Activated T-cell treated with anti-CD3 and anti-CD28 coated beads, Interleukin-2, amount 50 U/mL, for 1 hour (primary cell): ENCODE results near the gene SRCIN1.
"Not testable (repeated sequence)": the region's sequence is repeated elsewhere in the genome, so short reads cannot be mapped to it uniquely, and the experiment has no call there.

Experiments
- DNase-seq: peaks from one replicate; pipeline ENCODE4 v3.0.0-alpha.2; 2020

Gene SRCIN1

DNA sequence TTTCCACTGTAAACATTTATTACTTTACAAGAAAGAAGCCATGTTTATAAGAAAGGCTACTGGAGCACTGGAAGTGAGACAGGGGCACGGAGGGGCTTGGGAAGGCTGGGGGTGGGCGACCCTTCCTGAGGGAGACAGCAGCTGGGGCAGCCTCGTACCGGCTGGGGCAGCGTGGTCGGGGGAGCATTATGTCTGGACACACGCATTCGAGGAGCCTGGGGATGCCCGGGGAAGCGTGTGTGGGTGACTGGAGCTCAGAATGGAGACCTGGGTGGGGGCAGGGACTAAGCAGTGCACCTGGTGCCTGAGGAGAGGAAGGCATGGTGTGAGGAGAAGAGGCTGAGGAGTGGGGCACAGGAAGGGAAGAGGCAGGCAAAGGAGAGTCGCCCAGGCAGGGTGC lies 64.5 kb downstream of the SRCIN1 start:
- DNase-seq, result no peak

DNA sequence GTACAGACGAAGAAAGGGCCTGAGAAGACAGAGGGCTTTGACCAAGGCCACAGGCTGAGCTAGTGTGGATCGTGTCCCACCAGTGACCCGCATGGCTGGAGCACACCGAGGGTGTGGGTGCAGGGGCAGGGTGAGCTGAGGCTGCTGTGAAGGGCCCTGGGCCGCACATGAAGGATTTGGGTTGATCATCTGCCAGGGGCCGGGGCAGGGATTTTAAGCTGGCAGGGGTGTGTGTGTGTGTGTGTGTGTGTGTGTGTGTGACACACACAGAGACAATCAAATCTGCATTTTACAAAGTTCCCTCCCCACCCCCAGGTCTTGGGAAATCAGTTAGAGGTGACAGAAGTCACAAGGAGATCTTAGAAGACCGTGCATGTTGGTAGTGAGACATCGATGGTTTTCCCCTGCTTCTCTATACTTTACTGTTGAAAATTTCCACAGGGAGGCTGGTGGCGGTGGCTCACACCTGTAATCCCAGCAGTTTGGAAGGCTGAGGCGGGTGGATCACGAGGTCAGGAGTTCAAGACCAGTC lies 65.2 kb downstream of the SRCIN1 start:
- no peak for DNase-seq

DNA sequence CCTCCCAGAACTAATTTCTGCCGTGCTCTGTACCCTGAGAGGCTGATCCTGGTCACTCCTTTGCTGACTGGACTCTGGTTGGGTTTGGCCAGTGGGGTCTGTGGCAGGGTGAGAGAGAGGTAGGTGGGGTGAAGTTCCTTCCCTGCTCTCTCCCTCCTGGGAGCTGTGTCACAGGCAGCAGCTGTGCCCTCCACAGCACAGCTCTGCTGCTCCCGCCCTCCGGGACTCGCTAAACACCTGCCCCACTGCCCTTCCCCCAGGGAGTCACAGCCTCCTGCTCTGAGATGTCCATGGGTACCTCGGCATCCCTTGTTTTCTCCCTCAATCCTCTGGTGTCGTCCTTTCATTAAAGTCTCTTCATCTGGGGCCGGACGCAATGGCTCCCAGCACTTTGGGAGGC lies 66.4 kb downstream of the SRCIN1 start:
- DNase-seq, result no peak

DNA sequence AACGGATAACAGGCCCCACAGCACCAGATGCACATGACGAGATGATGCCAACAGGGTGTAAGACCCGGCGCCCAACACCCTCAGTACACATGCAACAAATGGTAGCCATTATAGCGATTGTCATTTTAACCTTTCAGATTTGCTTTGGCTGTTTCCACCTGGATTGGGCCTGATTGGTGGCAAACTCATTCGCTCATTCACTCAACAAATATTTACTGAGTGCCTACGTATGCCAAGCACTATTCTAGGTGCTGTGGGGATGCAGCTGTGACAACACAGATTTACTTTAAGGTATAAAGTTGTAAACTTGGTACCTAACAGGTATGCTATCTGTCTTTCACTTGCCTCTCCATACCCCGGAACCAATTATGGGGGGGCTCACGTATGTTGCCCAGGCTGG lies 66.8 kb downstream of the SRCIN1 start:
- no peak for DNase-seq

DNA sequence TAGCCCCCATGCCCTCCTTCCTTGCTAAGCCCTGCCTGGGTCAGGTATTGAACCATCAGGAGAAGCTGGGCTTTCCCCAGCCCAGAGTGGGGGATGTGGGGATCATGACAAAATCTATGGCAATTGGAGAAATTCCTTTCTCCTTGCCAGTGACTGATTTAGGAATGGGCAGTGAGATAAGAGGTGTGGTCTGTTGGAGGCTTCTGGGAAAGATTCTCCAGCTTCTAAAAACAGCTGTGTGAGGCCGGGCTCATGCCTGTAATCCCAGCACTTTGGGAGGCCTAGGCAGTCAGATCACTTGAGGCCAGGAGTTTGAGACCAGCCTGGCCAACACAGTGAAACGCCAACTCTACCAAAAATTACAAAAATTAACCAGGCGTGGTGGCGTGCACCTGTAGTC lies 69.1 kb downstream of the SRCIN1 start:
- no peak for DNase-seq

DNA sequence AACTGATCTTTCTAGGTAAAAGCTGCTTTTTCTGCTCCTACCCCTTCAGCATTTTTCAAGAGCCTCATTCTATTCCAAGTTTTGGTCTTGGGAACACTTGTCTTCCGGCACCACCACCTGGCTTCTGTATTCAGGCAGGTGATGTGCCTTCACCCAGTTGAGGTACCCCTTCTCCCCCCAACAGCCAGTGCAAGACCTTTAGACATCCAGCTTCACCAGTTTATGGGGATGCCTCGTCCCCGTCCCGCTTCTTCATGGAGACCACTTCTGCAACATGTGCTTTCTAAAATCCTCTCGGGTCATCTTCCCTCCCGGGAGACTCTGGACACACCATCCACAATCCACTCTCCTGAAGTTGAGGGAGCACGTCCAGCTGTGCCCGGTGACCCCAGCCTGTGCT lies 69.9 kb downstream of the SRCIN1 start:
- DNase-seq, result no peak

DNA sequence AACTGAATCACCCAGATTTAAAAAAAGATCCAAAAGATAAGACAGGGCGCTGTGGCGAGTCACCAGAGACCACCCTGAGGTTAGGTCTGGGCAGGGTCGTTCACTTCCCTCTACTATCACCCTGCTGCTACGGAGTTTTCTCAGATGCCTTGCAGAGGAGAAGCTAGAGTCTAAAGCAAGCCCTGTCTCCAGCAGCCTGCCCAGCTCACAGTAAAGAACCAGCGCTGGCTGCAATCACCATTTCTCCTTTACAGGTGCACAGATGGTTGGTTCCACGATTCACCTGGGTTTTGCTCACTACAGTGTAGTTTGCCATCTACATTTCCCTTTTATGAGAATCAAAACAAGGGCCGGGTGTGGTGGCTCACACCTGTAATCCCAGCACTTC lies 71.3 kb downstream of the SRCIN1 start:
- no peak for DNase-seq

DNA sequence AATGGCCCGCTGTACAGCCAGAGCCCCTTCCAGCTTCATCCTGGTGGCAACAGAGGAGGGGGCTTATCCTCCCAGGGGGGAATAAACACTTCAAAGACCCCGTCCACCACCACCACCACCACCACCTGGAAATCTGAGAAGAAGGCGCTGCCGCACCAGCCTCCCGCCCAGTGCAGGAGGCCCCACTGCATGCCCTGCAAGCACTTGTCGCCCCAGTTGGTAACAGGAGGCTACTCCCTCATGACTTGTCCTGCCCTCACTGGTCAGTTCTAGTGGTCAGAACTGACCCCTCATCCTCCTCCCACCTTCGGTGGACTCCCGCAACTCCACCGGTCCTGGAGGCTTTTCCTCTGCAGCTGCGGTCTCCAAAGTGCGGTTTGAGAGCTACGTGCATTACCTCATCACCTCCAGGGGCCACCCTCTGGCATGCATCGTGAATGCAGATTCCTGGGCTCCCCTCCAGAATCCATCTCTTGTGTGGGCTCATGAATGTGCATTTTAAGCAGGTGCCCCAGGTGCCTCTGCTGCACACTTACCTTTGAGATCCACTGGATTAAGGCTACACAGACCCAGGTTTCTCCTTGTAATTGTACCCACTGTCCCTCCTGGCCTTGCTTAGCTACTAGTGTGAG lies 71.8 kb downstream of the SRCIN1 start:
- DNase-seq, result no peak

DNA sequence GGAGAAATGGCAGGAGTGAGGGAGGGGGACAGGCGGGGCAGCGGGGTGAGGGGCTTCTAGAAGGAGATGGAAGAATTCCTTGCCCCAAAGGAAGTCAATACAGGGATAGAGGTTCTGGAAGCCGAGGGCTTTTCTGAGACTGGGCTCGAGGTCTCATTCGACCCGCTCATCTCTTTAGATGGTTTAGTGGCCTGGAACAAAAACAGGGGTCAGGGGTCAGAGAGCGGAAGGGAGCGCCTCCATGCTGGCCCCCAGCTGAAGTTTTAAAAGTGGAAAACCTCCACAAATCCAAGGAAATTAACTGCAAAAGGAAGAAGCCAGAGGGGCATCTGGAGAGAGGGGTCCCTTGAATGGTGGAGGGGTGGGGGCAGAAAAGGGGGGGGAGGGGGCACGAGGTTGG lies 72.5 kb downstream of the SRCIN1 start:
- no peak for DNase-seq

DNA sequence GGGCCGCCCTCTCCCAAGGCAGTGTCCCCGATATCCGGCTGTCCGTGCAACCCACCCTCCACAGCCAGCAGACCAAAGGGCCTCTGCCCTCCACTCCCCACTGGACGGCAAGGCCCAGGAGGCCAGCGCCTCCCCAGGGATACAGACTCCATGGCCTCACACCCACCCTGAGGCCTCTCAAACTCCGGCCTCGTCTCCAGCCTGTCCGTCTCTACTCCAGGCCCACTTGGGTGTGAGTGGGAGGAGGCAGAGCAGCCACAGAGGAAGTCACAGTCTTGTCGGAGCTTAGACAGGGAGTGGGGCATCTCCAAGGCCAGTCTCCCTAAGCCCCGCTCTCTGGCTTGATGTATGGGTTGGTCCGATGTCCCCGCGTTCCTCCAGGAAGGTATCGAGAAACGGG lies 73.3 kb downstream of the SRCIN1 start:
- no peak for DNase-seq

DNA sequence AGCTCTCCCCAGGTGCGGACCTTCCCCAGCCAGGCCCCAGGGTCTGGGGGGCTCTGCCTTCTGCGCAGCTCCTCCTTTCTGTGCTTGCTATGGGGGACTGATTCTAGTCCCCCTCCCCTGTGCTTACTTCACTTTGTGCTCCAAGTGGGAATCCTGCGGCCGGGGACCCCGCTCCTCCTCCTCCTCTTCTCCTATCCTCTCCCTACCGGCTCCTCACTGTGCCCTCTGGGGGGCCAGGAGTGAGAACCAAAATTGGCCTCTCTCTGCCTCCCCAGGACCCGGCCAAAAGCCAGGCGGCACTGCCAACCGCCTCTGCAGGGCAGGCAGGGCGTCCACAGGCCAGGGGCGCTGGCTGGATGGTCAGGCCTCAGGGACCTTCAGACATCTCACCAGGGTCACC lies 74.0 kb downstream of the SRCIN1 start:
- not testable (repeated sequence) for DNase-seq

DNA sequence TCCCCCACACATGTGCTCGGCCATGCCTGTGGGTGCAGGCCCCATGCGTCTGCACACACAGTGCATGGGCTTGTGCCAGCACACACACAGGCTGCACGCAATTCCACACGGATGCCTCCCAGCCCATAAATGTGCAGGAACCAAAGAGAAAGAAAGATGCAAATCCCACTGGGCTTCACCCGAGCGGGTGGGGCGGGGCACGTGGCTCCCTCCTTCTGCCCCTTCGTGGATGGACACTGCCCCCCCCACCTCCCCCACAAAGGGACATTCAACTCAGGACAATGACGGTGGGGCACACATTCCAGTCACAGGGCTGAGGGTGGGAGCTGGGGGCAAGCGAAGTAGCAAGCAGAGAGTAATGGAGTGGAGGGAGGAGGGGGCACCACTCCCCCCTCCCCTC lies 74.9 kb downstream of the SRCIN1 start:
- not testable (repeated sequence) for DNase-seq

DNA sequence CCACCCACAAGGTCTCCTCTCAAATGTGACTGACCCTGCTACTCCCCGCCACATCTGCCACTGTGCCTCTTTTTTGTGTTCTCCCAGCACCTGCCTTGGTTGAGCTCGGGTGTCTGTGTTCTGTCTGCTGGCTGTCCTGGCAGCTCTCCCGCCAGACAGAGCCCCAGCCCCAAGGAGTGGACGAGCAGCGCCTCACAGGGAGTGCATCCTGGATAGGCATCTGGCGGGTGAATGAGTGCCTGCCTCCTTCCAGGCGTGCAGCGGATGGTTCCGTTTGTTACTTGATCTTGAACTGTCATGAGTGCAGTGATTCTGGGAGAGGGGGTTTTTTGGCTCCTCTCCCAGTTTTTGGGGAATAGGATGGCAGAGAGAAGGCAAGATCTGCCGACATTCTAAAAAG lies 77.6 kb downstream of the SRCIN1 start:
- not testable (repeated sequence) for DNase-seq

DNA sequence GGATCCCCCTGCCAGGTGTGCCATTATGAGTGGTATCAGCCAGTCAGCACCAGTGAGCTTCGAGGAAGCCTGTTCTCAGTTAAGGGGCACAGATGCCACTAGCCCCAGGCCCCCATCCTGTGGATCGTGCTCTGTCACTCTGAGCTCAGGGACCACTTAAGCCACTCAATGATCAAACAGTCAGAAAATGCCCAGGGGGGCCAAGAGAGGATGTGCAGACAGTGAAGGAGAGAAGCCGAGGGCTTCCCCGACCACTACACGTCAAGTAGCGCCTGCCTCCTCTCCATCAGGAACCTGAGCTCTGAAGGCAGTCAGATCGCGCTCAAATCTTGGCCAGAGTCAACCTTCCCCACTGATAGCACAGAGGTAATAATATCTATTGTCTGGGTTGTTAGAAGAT lies 79.2 kb downstream of the SRCIN1 start:
- DNase-seq, result not testable (repeated sequence)

DNA sequence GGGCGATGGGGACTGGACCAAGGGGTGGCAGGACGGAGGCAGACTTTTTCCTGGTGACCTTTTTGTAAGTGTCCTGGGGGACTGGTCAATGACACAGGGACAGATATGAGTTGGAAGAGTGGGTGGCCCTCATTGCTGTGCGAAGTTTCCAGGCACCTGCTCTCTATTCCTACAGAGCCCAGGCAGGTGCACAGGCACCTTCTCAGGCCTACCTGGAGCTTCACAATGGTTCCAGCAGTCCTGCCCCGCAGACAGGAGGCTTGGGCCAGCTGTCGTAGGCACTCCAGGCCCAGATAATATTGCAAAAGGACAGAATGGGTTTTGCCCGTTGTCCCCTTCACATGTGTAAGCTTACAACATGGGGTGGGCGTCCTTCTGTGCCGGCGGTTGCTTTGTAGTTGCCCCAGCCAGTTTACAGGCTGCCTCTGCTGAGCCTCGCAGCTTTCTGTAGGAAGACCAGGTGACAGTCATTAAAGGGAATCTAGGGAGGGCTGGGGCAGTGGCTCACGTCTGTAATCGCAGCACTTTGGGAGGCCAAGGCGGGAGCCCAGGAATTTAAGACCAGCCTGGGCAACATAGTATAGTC lies 93.2 kb downstream of the SRCIN1 start:
- no peak for DNase-seq

DNA sequence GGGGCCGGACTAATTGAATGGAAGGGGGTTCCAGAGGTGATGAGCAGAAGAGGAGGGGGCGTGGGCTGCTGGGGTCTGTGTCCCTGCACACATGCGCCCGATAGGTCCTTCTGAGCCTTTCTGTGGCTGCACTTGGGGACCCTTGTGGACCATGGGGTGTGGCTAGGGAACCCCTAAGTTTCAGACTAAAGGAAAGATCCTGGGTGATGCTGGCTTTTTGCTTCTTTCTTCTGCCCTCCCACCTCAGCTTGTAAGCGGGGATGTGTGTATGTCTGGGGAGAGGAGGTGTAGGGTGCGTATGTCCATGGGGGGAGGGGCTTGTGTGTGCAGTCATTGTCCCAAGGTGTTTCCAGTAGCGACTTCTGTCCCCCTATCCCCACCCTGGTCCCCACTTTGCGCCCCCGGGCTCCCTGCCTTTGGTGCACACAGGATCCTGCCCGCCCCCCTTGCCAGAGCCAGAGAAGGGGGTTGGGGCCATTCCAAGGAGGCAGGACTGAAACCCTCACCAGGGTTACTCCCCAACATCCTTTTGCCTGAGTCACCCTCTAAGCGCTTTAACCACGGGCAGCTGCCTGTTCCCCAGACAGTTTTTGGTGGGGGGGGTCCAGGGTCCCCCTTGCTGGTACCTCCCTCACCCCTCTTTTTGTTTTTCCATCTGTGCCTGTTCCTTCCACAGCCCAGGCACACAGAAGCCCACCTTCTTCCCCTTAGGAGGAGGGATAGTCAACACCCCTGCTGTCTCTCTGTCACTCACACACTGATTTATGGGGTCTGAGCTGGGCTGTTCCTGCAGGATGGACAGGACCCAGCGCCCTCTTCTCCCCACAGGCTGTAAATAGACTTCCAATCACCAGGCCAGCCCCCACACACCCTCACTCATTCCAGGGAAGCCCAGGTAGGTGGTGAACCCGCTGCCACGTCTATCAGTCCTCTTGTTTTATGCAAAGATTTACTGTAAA lies 94.3 kb downstream of the SRCIN1 start:
- no peak for DNase-seq

DNA sequence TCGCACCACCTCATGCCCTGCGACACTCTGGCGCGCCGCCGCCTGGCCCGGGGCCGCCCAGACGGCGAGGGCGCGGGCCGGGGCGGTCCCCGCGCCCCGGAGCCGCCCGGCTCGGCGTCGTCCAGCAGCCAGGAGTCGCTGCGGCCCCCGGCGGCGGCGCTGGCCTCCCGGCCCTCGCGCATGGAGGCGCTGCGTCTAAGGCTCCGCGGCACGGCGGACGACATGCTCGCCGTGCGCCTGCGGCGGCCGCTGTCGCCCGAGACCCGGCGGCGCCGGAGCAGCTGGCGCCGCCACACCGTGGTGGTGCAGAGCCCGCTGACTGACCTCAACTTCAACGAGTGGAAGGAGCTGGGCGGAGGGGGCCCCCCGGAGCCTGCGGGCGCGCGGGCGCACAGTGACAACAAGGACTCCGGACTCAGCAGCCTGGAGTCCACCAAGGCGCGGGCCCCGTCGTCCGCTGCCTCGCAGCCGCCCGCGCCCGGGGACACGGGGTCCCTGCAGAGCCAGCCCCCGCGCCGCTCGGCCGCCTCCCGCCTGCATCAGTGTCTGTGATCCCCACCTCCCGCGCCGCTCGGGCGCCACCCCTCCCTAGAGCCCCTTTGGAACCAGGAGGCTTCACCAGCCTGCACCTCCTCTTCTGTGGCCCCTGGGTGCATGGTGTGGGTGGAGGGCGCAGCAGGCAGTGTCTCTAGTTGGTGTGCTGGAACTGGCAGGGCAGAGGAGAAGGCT lies 95.2 kb downstream of the SRCIN1 start:
- DNase-seq, result no peak

DNA sequence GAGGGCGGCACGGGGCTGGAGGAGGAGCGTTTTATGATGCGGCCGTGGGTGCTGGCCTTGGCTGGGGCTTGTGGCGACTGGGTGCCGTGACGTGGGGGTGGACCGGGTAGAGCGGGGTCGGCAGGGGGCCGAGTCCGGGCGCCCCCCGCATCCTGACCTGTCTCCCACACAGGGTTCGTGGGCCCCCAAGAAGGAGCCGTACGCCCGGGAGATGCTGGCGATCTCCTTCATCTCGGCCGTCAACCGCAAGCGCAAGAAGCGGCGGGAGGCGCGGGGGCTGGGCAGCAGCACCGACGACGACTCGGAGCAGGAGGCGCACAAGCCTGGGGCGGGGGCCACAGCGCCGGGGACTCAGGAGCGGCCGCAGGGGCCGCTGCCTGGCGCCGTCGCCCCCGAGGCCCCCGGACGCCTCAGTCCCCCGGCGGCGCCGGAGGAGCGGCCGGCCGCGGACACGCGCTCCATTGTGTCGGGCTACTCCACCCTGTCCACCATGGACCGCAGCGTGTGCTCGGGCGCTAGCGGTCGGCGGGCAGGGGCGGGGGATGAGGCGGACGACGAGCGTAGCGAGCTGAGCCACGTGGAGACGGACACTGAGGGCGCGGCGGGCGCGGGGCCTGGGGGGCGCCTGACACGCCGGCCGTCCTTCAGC lies 95.9 kb downstream of the SRCIN1 start:
- no peak for DNase-seq

DNA sequence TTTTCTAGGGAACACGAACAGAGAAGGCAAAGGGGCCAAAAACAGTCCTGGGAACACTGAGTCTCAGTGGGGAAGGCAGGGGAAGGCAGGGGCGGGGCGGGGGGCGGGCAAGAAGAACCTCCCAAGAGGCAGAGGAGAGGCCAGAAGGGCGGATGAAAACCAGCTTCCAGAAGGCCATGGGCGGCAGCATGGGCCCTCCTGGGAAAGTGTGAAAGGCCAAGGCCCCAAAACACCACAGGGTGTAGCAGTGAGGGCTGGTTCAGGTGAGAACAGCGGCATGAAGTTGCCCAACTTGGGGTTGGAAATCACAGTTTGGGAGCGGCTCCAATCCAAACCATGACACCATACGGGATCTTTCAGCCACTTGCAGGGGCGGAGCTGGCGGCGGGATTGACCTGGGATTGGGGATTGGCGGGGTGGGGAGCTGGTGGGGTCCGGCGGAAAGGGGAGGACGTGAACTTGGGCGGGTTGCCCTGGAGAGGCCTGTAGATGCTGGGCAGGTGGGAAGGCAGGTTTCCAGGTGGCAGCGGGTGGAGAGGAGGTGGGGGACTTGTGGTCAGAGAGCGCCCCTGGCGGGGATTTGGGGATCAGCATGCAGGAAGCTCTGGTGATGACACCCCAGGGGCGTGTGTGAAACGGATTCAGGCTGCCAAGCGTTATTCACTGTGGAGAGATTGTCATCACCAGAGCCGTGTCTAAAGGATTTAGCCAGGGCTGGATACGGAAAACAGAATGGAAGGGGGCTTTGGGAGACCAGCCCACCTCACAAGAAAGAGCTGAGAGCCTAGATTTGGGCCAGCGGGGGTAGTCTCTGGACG lies 96.6 kb downstream of the SRCIN1 start:
- DNase-seq, result peak; percentile 72

DNA sequence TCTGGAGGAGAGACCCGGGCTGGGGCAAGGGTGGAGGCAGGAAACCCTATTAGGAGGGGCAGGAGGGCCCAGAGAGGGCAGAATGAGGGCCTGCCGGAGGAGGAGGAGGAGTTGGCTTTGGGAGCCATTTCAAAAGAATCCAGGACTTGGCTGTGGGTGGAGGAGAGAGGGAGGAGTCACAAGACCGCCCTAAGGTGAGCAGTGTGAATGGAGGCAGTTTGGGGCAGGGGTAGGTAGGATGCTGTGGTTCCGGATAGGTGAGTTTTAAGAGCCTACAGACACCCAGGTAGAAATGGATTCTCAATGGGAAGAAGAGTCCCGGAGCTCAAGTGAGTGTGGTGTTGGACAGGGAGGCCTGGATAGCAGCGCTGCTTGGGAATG lies 97.2 kb downstream of the SRCIN1 start:
- DNase-seq, result no peak

DNA sequence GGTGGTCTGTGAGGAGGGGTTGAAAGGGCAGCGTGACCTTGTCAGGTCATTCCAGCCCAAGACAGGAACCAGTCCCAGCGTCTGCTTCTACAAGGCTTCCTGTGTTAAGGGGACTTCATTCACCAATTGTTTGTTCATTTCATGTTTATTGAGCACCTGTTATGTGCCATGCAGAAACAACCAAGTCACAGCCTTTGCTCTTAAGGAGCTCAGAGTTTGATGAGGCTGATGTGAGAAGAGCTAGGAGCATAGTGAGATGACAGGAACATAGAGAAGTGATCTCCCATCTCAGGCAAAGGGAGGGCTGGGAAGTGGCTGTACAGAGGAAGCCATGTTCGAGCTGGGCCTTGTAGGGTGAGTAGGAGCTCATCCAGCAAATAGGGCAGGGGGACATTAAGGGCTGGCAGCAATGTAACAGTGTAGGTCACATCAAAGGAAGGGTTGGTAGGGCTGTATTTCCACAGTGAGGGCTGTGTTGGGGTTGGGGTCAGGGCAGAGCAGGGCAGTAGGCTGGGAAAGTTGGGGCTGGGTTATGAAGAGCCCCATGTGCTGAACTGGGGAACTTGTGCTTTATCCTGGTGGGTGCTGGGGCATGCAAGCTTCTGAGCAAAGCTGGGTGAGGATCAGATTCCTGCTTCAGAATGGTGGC lies 97.7 kb downstream of the SRCIN1 start:
- no peak for DNase-seq
